Measurements from ENCODE around the gene KRTAP4-4.
"Not testable (repeated sequence)": the region's sequence is repeated elsewhere in the genome, so short reads cannot be mapped to it uniquely, and the experiment has no call there.

DNA sequence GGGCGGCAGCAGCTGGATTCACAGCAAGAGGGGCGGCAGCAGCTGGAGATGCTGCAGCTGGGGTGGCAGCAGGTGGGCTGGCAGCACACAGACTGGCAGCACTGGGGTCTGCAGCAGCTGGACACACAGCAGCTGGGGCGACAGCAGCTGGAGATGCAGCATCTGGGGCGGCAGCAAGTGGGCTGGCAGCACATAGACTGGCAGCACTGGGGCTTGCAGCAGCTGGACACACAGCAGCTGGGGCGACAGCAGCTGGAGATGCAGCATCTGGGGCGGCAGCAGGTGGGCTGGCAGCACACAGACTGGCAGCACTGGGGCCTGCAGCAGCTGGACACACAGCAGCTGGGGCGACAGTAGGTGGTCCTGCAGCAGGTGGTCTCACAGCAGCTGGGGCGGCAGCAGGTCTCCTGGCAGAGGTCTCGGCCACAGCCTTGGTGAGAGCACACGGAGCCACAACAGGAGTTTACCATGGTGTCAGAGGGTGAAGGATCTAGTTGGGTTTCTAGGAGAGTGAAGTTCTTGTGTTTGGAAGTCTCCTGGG is 42.6 kb downstream of the KRTAP4-4 start, which contains the start of gene KRTAP4-11:
- TF ChIP-seq CTCF, POLR2A (IDR thresholded peaks at IDR 0.05): not testable (repeated sequence)

Measured in testis (tissue), 2 donors.